Activated CD4-positive, alpha-beta T cell treated with anti-CD3 and anti-CD28 coated beads, Interleukin-2, amount 10 ng/mL, durations not matched to agents 7 days and 5 days (primary cell): ENCODE results near the gene SNTA1. TPM values are rescaled to one million over a fixed set of nuclear protein-coding genes. Genes with fewer than 3 reads are reported as not detected.

Experiments used
- total RNA-seq, 2 experiments: library from RNA; stranded (reverse); gene quantifications; one replicate each; pipeline ENCODE4 v1.2.3, GENCODE V29; 2021

Gene SNTA1
- total RNA-seq, 2 experiments from 2014 or later, result 7.8 to 9.5 TPM

Other genes starting within 250 kb of the SNTA1 start
- not detected for gene BPIFA3, start 226.4 kb downstream of the SNTA1 start, total RNA-seq
- gene BPIFA1, start 207.8 kb downstream of the SNTA1 start, total RNA-seq, result not detected
- not detected for gene BPIFB1, start 160.5 kb downstream of the SNTA1 start, total RNA-seq
- 10 to 100 TPM; 27.2 to 33.1 TPM for gene CDK5RAP1, start 42.2 kb downstream of the SNTA1 start, total RNA-seq
- 10 to 100 TPM; 17.3 to 21.8 TPM for gene CBFA2T2, start 46.3 kb upstream of the SNTA1 start, total RNA-seq
- under 1 TPM; 0.15 to 0.25 TPM for gene C20orf144, start 218.6 kb upstream of the SNTA1 start, total RNA-seq
- 1 to 10 TPM; 2.4 to 4.1 TPM for gene ACTL10, start 223.2 kb upstream of the SNTA1 start, total RNA-seq
- gene NECAB3, start 230.7 kb upstream of the SNTA1 start, total RNA-seq, result 10 to 100 TPM; 48.2 to 54.3 TPM
- 10 to 100 TPM; 64.9 to 69.8 TPM for gene E2F1, start 242.6 kb upstream of the SNTA1 start, total RNA-seq